ENCODE measurements around the gene RNF169. TPM values are rescaled to one million over a fixed set of nuclear protein-coding genes. Genes with fewer than 3 reads are reported as not detected.
A peak's percentile ranks its signal among the peaks of the same experiment; 100 is the strongest.

The RNF169 gene
- total and polyA plus RNA-seq, 9 of the 15 experiments (the other 6 are each of a cell fraction or from before 2014, with no cell fraction given): 0.68 to 18.1 (median 10.1) TPM

GRCh38 chr11:74702383-74703007, 46.2 kb upstream of the RNF169 start (continued):
- peak; percentile 13; the same call in 1 of the 2 replicates for TF ChIP-seq TCF3 (CRISPR knock-in tag; IDR thresholded peaks at IDR 0.05)
- TF ChIP-seq, protein P1, sequence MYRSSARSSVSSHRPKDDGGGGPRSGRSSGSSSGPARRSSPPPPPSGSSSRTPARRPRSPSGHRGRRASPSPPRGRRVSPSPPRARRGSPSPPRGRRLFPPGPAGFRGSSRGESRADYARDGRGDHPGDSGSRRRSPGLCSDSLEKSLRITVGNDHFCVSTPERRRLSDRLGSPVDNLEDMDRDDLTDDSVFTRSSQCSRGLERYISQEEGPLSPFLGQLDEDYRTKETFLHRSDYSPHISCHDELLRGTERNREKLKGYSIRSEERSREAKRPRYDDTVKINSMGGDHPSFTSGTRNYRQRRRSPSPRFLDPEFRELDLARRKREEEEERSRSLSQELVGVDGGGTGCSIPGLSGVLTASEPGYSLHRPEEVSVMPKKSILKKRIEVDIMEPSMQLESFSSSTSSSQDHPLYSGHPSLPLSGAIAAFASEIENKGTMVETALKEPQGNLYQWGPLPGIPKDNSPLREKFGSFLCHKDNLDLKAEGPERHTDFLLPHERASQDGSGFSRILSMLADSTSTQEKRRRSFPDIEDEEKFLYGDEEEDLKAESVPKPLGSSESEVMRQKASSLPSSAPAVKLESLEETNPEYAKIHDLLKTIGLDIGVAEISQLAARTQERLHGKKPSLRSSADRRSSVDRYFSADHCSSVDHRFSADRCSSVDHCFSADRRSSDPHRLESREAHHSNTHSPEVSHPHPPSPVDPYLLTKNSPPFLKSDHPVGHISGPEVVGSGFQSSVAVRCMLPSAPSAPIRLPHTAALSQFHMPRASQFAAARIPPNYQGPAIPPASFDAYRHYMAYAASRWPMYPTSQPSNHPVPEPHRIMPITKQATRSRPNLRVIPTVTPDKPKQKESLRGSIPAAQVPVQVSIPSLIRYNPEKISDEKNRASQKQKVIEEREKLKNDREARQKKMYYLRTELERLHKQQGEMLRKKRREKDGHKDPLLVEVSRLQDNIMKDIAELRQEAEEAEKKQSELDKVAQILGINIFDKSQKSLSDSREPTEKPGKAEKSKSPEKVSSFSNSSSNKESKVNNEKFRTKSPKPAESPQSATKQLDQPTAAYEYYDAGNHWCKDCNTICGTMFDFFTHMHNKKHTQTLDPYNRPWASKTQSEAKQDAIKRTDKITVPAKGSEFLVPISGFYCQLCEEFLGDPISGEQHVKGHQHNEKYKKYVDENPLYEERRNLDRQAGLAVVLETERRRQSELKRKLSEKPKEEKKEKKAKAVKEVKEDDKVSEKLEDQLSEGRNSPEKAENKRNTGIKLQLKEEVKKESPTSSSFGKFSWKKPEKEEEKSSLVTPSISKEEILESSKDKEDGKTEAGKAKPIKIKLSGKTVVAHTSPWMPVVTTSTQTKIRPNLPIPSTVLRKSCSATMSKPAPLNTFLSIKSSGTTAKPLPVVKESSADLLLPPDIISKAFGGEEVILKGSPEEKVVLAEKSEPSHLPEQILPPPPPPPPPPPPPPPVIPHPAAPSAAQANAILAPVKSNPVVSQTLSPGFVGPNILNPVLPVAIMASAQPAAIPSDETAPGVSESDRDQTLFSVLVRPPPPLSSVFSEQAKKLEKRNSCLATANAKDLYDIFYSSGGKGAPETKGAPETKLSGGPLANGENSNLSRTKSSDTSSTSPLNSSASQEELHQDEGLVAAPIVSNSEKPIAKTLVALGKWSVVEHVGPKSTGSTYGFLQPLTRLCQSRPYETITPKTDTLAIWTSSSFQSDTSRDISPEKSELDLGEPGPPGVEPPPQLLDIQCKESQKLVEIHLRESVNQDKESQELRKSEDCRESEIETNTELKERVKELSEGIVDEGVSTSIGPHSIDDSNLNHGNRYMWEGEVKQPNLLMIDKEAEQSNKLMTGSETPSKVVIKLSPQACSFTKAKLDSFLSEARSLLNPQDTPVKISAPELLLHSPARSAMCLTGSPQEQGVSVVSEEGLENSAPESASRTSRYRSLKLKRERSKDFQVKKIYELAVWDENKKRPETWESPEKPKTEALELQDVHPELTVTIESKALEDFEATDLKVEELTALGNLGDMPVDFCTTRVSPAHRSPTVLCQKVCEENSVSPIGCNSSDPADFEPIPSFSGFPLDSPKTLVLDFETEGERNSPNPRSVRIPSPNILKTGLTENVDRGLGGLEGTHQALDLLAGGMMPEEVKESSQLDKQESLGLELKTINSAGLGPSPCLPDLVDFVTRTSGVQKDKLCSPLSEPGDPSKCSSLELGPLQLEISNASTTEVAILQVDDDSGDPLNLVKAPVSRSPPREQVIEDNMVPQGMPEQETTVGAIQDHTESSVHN (IDR thresholded peaks at IDR 0.05; ENCODE audit: borderline replicate concordance in 1 of 2, low read depth in 1 of 2): no peak
- peak; percentile 31; the same call in 1 of the 2 replicates for TF ChIP-seq GATA2 (CRISPR knock-in tag; IDR thresholded peaks at IDR 0.05)
- no peak for TF ChIP-seq FOSL1 (tag; conservative IDR thresholded peaks at IDR 0.05)
- TF ChIP-seq LEF1 (IDR thresholded peaks at IDR 0.05): no peak
- TF ChIP-seq ZNF354B (CRISPR knock-in tag; IDR thresholded peaks at IDR 0.05): no peak
- TF ChIP-seq ZNF384 (IDR thresholded peaks at IDR 0.05; ENCODE audit: low read depth, low read length): no peak
- peak; percentile 54; the same call in 1 of the 2 replicates for TF ChIP-seq XRCC5 (IDR thresholded peaks at IDR 0.05; ENCODE audit: low read depth, low read length)
- no peak for TF ChIP-seq ZSCAN32 (CRISPR knock-in tag; IDR thresholded peaks at IDR 0.05)
- TF ChIP-seq ZBTB43 (CRISPR knock-in tag; IDR thresholded peaks at IDR 0.05): no peak
- TF ChIP-seq MYC (IDR thresholded peaks at IDR 0.05; ENCODE audit: low read depth, low read length): no peak
- TF ChIP-seq MYC (CRISPR knock-in tag; IDR thresholded peaks at IDR 0.05; ENCODE audit: borderline replicate concordance, low read depth): no peak
- no peak for TF ChIP-seq DIDO1 (tag; IDR thresholded peaks at IDR 0.05; ENCODE audit: low read depth)
- TF ChIP-seq, protein P2, sequence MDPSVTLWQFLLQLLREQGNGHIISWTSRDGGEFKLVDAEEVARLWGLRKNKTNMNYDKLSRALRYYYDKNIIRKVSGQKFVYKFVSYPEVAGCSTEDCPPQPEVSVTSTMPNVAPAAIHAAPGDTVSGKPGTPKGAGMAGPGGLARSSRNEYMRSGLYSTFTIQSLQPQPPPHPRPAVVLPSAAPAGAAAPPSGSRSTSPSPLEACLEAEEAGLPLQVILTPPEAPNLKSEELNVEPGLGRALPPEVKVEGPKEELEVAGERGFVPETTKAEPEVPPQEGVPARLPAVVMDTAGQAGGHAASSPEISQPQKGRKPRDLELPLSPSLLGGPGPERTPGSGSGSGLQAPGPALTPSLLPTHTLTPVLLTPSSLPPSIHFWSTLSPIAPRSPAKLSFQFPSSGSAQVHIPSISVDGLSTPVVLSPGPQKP (CRISPR knock-in tag; IDR thresholded peaks at IDR 0.05): no peak
- TF ChIP-seq TFAM (CRISPR knock-in tag; conservative IDR thresholded peaks at IDR 0.05): no peak
- TF ChIP-seq KLF13 (tag; IDR thresholded peaks at IDR 0.05; ENCODE audit: borderline replicate concordance, low read depth): no peak

Data from K562 (cell line).